Activated naive CD4-positive, alpha-beta T cell (primary cell): ENCODE results near the gene PRKN.

Source experiments
- DNase-seq, 4 experiments: peaks; one replicate each; lab custom pipeline; 2025; lab: John Stamatoyannopoulos, UW

Gene PRKN

GRCh38 chr6:162181111-162181510 is 546.5 kb downstream of the PRKN start:
- no peak for DNase-seq

- no peak for DNase-seq
Observed at GRCh38 chr6:162179196-162179951, 548.2 kb downstream of the PRKN start.

DNA sequence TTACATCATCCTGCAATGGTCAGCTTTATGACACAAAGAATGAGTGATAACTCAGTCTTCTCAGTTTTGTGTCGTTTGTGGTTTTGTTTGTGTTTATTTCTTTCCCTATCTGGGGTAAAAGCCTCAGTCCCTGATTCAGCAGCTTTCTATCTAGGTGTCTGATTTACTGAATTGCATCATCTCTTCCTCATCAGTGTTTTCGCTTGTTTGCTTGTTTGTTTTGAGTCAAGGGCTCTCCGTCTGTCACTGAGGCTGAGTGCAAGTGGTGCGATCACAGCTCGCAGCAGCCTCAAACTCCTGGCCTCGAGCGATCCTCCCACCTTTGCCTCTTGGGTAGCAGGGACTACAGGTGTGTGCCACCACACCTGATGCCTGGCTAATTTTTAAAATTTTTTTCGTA is 548.9 kb downstream of the PRKN start:
- DNase-seq = no peak

DNA sequence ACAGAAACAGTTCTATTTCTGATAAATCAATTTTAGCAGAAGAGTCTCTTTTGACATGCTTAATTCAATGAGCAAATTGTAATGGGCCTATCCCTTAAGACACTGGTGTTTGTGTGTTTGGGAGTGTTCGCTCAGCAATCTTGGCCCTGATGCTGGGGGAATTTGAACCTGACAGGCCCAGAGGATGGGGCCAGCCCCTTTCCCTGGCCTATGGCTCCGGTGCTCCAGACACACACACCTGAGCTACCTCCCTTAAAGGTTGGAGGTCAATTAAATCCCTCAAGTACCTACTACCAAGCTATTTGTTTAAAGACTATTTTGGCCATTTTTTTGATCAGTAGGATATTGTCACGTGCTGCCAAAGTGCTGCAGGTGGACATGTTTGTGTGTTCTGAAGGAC is 549.3 kb downstream of the PRKN start:
- no peak for DNase-seq

GRCh38 chr6:162177746-162178145 is 549.8 kb downstream of the PRKN start:
- no peak for DNase-seq

GRCh38 chr6:162173466-162173865 is 554.1 kb downstream of the PRKN start:
- no peak for DNase-seq

GRCh38 chr6:162165479-162165878 is 562.1 kb downstream of the PRKN start:
- DNase-seq = no peak

DNA sequence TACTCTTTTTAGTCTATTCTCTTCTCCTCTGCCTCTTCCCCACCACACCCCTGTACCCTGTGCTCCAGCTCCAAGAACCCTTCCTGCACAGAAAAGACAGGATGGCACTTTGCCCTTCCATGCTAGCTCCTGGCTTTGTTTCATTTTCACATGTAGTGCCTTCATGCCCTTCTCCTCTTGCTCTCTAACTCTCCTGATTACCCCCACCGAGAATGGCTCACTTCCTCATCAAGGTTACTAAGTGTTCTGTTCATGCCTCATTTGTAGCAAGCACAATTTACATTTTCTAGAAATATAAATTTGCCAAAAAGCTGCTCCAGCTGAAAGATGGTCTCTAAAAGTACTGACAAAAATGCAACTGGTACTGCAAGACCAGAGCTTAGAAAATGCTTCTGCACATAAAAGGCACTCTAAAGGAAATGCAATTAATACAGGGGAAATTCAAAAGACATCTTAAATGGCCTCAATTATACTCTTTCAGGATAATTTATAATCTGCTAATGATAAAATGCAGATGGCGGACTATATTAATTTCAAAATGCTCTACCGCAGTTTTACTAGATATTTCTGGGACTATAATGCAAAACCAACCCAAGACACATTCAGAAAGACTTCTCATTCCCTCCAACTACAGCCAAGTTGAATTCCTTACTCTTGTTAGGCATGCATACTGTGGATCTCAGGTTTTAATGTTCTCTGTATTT is 570.2 kb downstream of the PRKN start:
- no peak for DNase-seq

- DNase-seq = no peak
Observed at GRCh38 chr6:162156146-162156545, 571.4 kb downstream of the PRKN start.

DNA sequence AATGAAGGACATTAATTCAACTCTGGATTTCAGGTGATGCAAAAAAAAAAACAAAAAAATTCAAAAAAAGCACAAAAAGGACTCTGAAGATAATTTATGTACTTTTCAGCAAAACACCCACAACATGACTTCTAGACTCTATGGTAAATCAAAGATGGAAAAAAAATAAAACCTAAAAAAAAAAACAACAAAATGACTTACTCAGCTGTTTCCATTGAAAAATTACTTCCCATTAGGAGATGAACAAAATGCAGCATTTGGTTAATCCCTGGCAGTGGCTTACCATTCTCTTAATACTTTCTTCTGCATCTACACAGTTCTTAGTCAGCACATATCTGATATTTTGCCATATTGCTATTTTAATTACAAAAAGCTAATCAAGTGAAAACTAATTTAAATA is 572.6 kb downstream of the PRKN start:
- no peak for DNase-seq

DNA sequence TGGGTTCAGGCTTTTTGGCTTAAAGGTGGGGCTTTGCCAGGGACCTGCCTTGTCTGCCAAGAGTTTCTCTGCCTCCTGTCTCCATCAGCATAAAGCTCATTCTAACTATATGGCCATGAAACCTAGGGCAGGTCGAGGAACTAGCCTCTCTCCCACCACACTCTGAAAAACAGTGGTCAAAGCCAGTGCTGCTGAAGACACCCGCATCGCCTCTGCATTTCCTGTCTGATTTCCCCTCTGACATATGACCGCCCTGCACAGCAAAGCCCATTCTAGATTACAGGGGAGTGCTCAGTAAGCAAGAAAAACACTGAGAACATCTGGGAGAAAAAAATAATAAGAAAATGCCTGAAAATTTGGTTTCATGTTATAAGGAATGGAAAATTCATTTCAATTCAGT is 573.6 kb downstream of the PRKN start:
- DNase-seq = no peak

DNA sequence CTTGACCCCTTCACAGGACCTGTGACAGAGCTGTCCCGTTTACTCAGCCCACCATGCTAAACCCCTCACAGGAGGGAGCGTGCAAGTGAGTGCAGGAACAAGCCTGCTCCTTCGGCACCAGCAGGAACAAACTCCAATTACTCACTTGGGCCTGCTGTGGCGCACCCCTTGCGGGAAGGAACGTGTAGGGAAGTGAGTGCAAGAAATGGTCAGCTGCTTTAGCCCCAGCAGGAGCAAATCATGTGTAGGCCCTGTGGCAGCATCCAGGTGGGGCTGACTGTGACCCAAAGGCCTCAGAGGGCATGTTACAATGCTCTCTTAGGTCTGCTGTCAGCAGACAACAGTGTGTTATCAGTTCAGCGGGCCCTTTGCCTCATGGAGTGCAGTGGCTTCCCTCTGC is 574.4 kb downstream of the PRKN start:
- no peak for DNase-seq

GRCh38 chr6:162151021-162151665 is 576.4 kb downstream of the PRKN start:
- no peak for DNase-seq

- DNase-seq = no peak
Observed at GRCh38 chr6:162150295-162150694, 577.3 kb downstream of the PRKN start.

DNA sequence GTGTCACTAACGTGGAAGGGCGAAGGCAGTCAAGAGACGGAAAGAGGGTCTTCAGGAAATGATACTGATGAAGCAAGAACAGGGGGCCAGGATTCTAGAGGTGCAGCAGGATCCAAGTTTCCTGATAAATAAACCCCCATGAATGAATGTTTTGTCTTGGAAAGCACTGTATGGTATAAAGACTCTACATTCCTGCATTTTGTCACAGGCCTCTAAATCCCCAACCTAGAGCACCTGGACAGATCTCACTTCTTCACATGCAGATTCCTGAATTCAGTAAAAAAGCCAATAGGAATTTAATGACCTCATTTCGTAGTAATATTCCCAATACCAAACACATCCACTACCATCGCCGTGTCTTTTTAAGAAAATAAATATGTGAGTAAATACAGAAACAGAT is 577.8 kb downstream of the PRKN start:
- no peak for DNase-seq

GRCh38 chr6:162147805-162148204 is 579.8 kb downstream of the PRKN start:
- DNase-seq = no peak

GRCh38 chr6:162147281-162147680 is 580.3 kb downstream of the PRKN start:
- no peak for DNase-seq

DNA sequence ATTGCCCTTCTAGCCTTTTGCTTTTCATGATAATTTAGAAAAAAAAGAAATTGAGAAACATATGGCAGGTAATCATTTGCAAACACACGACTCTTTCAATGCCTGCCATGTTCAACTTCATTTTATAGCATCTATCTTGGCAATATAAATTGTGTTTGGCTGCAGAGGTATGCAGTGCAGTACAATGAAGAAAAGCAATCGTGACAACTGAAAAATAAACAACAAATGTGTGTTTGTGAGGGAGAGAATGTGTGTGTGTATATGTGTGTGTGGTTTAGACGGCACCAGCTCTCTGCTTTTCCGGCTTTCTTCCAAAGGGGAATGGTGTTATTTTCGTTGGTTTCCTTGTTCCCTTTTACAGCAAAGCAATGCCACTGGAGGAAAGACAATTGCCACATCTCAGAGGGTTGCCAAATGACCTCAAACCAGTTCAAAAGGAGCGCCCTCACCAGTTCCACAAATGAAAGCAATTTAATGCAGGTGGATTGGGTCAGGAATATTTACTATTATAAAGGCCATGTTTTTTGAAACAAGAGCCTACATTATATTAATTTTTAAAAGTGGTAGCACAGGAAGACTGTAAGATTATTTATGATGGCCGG is 587.2 kb downstream of the PRKN start:
- DNase-seq = no peak

DNA sequence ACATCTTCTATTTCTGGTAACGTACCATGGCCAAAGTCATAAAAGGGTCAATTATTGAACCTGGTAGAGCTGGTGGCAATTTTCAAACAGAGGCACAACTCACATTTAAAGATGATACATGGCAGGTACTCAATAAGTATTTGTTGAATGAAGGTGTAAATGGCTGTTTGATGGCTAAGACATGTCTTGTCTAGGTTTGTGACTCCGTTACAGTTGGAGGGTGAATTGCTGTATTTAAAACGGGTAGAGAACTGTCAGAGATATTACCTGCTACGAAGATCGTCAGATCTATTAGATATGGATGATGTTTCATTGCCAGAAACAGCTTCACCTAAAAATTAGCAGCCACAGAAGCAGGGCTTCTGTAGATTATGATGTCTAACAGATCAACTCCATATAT is 601.9 kb downstream of the PRKN start:
- no peak for DNase-seq

DNA sequence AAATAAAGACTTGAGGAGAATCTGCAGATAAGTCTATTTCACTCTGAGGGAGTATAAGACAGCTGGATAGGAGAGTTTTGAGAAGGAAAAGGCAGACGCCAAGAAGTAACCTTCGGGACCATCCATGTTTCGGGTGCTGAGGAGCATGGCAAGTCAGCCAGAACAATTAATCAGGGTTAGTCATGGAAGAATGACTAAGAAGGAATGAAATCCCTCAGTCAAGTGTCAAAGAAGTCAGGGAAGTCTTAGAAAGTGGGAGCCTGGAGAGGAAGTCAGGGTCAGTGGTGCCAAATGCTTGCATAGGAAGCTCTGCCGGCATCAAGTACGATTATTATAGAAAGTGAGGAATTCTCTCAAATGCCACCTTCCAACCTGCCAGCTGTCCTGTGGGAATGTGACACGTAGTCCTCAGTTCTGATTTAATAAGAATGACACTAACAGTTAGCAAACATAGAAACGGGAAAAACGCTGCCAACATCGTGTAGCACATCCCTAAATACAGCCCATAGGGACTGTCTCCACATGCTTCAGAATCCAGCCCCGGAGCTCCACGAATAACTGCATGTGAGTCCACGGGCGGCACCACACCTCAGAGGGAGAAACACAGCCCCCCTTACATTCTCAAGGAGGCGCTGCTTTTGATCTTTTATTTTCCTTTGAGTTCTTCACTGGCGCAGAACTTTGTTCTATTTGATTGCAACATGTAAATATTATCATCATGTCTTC is 602.7 kb downstream of the PRKN start:
- no peak for DNase-seq

- no peak for DNase-seq
Observed at GRCh38 chr6:162123797-162124196, 603.8 kb downstream of the PRKN start.

- DNase-seq = no peak
Observed at GRCh38 chr6:162119341-162119740, 608.2 kb downstream of the PRKN start.
